Skeletal muscle tissue (tissue), 4 donors: ENCODE measurements around the gene TUNAR. TPM values are rescaled to one million over a fixed set of nuclear protein-coding genes. Genes with fewer than 3 reads are reported as not detected.

Experiments
- H3K27ac ChIP-seq: one replicate; pipeline ENCODE4 v1.7.0; 2013; ENCODE audit warnings: mild to moderate bottlenecking, low read depth, low read length, inconsistent platforms
- H3K27me3 ChIP-seq, 3 donors: one replicate each; pipeline ENCODE4 v1.7.0; 2013; ENCODE audit warnings: low read length in 3 of 3; ENCODE audit not compliant: control insufficient read depth in 3 of 3, insufficient read depth in 3 of 3
- H3K36me3 ChIP-seq, 3 donors: one replicate each; pipeline ENCODE4 v1.7.0; 2013; ENCODE audit warnings: low read length in 3 of 3; ENCODE audit not compliant: control insufficient read depth in 3 of 3, insufficient read depth in 3 of 3
- H3K4me1 ChIP-seq, 3 donors: one replicate each; pipeline ENCODE4 v1.7.0; 2013; ENCODE audit warnings: low read length in 3 of 3, mild to moderate bottlenecking in 3 of 3; ENCODE audit not compliant: control insufficient read depth in 3 of 3, insufficient read depth in 3 of 3
- H3K4me3 ChIP-seq, 3 donors: one replicate each; pipeline ENCODE4 v1.7.0; 2013; ENCODE audit warnings: low read length in 3 of 3
- H3K9ac ChIP-seq, 3 donors: one replicate each; pipeline ENCODE4 v1.7.0; 2013; ENCODE audit warnings: low read length in 3 of 3, mild to moderate bottlenecking in 3 of 3, moderate library complexity in 2 of 3, low read depth in 1 of 3
- H3K9me3 ChIP-seq, 3 donors: one replicate each; pipeline ENCODE4 v1.7.0; 2013; ENCODE audit warnings: low read length in 3 of 3; ENCODE audit not compliant: control insufficient read depth in 3 of 3
- total RNA-seq: library from RNA; depleted of rRNA; stranded (reverse); fragments of >200 nt; gene quantifications from one replicate; pipeline ENCODE4 v1.2.3, GENCODE V29; 2014
- donor health status: Osteomylitis.

TUNAR gene
- not detected for total RNA-seq

- H3K36me3 ChIP-seq, result no peaks in the 10 kb centered on the region
- H3K27me3 ChIP-seq, result peaks cover 27 to 62% (median 50%) of the 10 kb centered on the region in 3 donors
- no peak within 1 kb of the TSS for H3K27ac ChIP-seq
- no peaks in the 10 kb centered on the region for H3K4me1 ChIP-seq
- H3K4me3 ChIP-seq, result peak within 1 kb of the TSS in 1 of 3 donors; percentile 36
- no peak within 1 kb of the TSS for H3K9ac ChIP-seq
- H3K9me3 ChIP-seq, result no peaks in the 10 kb centered on the region
Observed at GRCh38 chr14:95876761-95877538, at the start of gene TUNAR. TUNAR (plus strand) TSS chr14:95876832.

- H3K36me3 ChIP-seq, result no peaks in the 10 kb centered on the region
- H3K9me3 ChIP-seq, result peaks cover 0 to 4% (median 0%) of the 10 kb centered on the region in 3 donors
- no peak overlapping the region for H3K27ac ChIP-seq
- no peak overlapping the region for H3K4me3 ChIP-seq
- H3K9ac ChIP-seq, result no peak overlapping the region
- H3K27me3 ChIP-seq, result peaks cover 1 to 23% (median 13%) of the 10 kb centered on the region in 3 donors
- no peaks in the 10 kb centered on the region for H3K4me1 ChIP-seq
Observed at GRCh38 chr14:95828649-95829265, 47.9 kb upstream of the TUNAR start.

- H3K9me3 ChIP-seq, result peaks cover 0 to 4% (median 0%) of the 10 kb centered on the region in 3 donors
- H3K4me1 ChIP-seq, result no peaks in the 10 kb centered on the region
- H3K27me3 ChIP-seq, result peaks cover 6 to 23% (median 15%) of the 10 kb centered on the region in 3 donors
- H3K36me3 ChIP-seq, result no peaks in the 10 kb centered on the region
- no peak overlapping the region for H3K9ac ChIP-seq
- H3K27ac ChIP-seq, result no peak overlapping the region
- H3K4me3 ChIP-seq, result no peak overlapping the region
Observed at GRCh38 chr14:95829321-95829720, 47.3 kb upstream of the TUNAR start.

- Histone ChIP-seq H3K4me3 (no peak overlapping the region), H3K9me3 (peaks cover 0 to 4% (median 0%) of the 10 kb centered on the region in 3 donors), H3K27ac (no peak overlapping the region), H3K27me3 (peaks cover 6 to 23% (median 17%) of the 10 kb centered on the region in 3 donors), H3K4me1 (no peaks in the 10 kb centered on the region), H3K9ac (no peak overlapping the region), H3K36me3 (no peaks in the 10 kb centered on the region)
Observed at GRCh38 chr14:95830386-95830785, 46.2 kb upstream of the TUNAR start.

- Histone ChIP-seq H3K27me3 (peaks cover 6 to 23% (median 17%) of the 10 kb centered on the region in 3 donors), H3K36me3 (no peaks in the 10 kb centered on the region), H3K4me3 (no peak overlapping the region), H3K9ac (no peak overlapping the region), H3K9me3 (peaks cover 0 to 4% (median 0%) of the 10 kb centered on the region in 3 donors), H3K27ac (no peak overlapping the region), H3K4me1 (no peaks in the 10 kb centered on the region)
Observed at GRCh38 chr14:95831041-95831440, 45.6 kb upstream of the TUNAR start.

GRCh38 chr14:95831468-95831867 is 45.2 kb upstream of the TUNAR start:
- H3K4me1 ChIP-seq, result no peaks in the 10 kb centered on the region
- peaks cover 6 to 23% (median 17%) of the 10 kb centered on the region in 3 donors for H3K27me3 ChIP-seq
- peaks cover 0 to 4% (median 0%) of the 10 kb centered on the region in 3 donors for H3K9me3 ChIP-seq
- no peaks in the 10 kb centered on the region for H3K36me3 ChIP-seq
- H3K4me3 ChIP-seq, result no peak overlapping the region
- H3K9ac ChIP-seq, result no peak overlapping the region
- H3K27ac ChIP-seq, result no peak overlapping the region

GRCh38 chr14:95832012-95832411 is 44.6 kb upstream of the TUNAR start:
- Histone ChIP-seq H3K36me3 (no peaks in the 10 kb centered on the region), H3K9ac (no peak overlapping the region), H3K27ac (no peak overlapping the region), H3K4me1 (no peaks in the 10 kb centered on the region), H3K4me3 (no peak overlapping the region), H3K27me3 (peaks cover 6 to 23% (median 17%) of the 10 kb centered on the region in 3 donors), H3K9me3 (peaks cover 0 to 4% (median 0%) of the 10 kb centered on the region in 3 donors)

- H3K27ac ChIP-seq, result no peak overlapping the region
- H3K4me3 ChIP-seq, result no peak overlapping the region
- no peaks in the 10 kb centered on the region for H3K36me3 ChIP-seq
- peaks cover 0 to 4% (median 0%) of the 10 kb centered on the region in 3 donors for H3K9me3 ChIP-seq
- H3K9ac ChIP-seq, result no peak overlapping the region
- H3K4me1 ChIP-seq, result no peaks in the 10 kb centered on the region
- peaks cover 6 to 23% (median 17%) of the 10 kb centered on the region in 3 donors for H3K27me3 ChIP-seq
Observed at GRCh38 chr14:95833429-95833828, 43.2 kb upstream of the TUNAR start.

- Histone ChIP-seq H3K27me3 (peaks cover 6 to 20% (median 12%) of the 10 kb centered on the region in 3 donors), H3K36me3 (no peaks in the 10 kb centered on the region), H3K4me3 (no peak overlapping the region), H3K4me1 (no peaks in the 10 kb centered on the region), H3K27ac (no peak overlapping the region), H3K9me3 (peaks cover 0 to 4% (median 0%) of the 10 kb centered on the region in 3 donors), H3K9ac (no peak overlapping the region)
Observed at GRCh38 chr14:95834496-95834895, 42.1 kb upstream of the TUNAR start.
